Activated naive CD4-positive, alpha-beta T cell treated with anti-CD3 and anti-CD28 coated beads, Interleukin-2, amount 10 ng/mL, durations not matched to agents 7 days and 5 days (primary cell): Measurements from ENCODE around the gene RAB39B.
"Not testable (repeated sequence)": the region's sequence is repeated elsewhere in the genome, so short reads cannot be mapped to it uniquely, and the experiment has no call there.

Experiments
- CTCF ChIA-PET: fragments of 350-600 bp; sonication (Branson Sonifier 250); formaldehyde crosslinking; loops from one replicate; lab custom pipeline; 2021; ENCODE audit warnings: antibody characterized with exemption; lab: Charles Lee
- DNase-seq: peaks from one replicate; pipeline ENCODE4 v3.0.0-alpha.2; 2020
- H3K27ac Mint-ChIP-seq: one replicate; pipeline ENCODE4 v1.8.0; 2021; ENCODE audit warnings: mild to moderate bottlenecking, moderate library complexity, mixed read lengths
- H3K27me3 Mint-ChIP-seq: one replicate; pipeline ENCODE4 v1.8.0; 2021; ENCODE audit warnings: mild to moderate bottlenecking, mixed read lengths
- H3K36me3 Mint-ChIP-seq: one replicate; pipeline ENCODE4 v1.8.0; 2021; ENCODE audit warnings: mixed read lengths
- H3K4me1 Mint-ChIP-seq: one replicate; pipeline ENCODE4 v1.8.0; 2021; ENCODE audit warnings: mixed read lengths
- H3K4me3 Mint-ChIP-seq: one replicate; pipeline ENCODE4 v1.8.0; 2021; ENCODE audit warnings: mild to moderate bottlenecking, moderate library complexity, mixed read lengths
- H3K9me3 Mint-ChIP-seq: one replicate; pipeline ENCODE4 v1.8.0; 2021; ENCODE audit warnings: mixed read lengths

Gene RAB39B

DNA sequence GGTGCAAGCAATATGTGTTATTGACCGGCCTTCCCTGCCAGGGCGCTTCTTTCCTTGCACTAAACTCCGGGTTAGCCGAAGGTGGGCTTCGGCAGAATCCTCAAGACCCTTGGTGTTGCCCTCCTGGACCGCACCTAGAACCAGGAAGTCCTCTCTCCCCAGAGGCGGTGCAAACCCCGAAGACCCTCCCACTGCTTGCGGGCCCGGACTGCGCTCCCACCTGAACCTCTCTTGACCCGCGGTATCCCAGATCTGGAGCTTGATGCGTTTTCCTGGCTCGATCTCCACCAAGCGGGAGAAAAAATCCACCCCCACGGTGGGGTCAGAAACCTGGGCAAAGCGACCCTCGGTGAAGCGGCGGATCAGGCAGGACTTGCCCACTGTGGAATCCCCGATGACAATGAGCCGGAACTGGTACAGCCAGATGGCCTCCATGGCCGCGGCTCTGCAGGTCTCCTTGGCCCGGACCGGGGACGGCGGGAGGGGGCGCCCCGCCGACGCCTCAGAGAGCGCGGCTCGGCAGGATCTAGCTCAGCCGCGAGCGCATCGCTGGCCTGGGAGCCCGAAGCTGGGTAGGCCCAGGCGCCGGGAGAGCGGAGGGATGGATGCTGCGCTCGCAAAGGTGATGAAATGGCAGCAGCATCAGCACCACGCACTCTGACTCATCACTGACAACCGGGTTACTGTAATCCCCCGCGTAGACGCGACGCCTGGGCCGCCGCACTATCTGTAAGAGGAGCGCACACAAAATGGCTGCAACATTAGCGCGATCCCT is at the start of gene RAB39B:
TSS of gene RAB39B (minus strand) at position 638 of the 775 bp plus-strand sequence. CDS start at position 435, 203 bp downstream.
- H3K4me1 Mint-ChIP-seq, result peaks cover 31% of the 10 kb centered on the region
- DNase-seq, result peak; percentile 78
- peaks cover 8% of the 10 kb centered on the region for H3K36me3 Mint-ChIP-seq
- no peaks in the 10 kb centered on the region for H3K27me3 Mint-ChIP-seq
- H3K27ac Mint-ChIP-seq, result peak within 1 kb of the TSS; percentile 91
- CTCF ChIA-PET, result interaction anchor here (1.8 kb wide), 1 partner anchor 48 kb away, joined by 4 read pairs; the partner anchor contains the start of gene VBP1
- H3K4me3 Mint-ChIP-seq, result peak within 1 kb of the TSS; percentile 83
- H3K9me3 Mint-ChIP-seq, result no peaks in the 10 kb centered on the region

DNA sequence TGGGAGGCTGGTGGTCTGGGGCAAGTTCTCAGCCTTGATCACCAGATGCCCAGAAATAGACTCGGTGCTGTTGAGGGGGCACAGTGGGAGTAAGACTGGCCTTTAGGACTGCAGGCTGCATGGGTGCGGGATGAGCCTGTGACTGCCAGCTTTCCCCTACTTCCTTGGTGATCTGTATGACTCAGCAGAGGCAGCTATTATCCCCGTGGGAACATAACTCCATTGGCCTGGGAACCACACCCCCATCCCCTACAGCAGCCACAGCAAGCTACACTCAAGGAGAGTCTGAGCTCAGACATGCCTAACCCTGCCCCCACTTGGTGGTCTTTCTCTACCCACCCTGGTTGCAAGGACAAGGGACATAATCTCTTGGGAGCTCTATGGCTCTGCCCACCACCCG is 49.5 kb upstream of the RAB39B start:
- Mint-ChIP-seq H3K4me3 (no peak overlapping the region), H3K27me3 (no peaks in the 10 kb centered on the region)
- CTCF ChIA-PET, result no interaction called here

DNA sequence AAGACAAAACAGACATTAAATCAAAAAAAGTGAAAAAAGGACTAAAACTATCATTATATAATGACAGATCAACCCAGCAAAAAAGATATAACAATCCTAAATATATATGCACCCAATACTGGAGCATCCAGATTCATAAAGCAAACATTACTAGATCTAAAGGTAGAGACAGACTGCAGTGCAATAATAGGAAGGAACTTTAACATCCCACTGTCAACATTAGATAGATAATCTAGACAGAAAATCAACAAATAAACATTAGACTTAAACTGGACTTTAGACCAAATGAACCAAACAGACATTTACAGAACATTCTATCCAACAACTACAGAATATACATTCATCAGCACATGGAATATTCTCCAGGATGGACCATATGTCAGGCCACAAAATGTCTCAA is 29.5 kb upstream of the RAB39B start:
- no peaks in the 10 kb centered on the region for H3K4me1 Mint-ChIP-seq
- H3K9me3 Mint-ChIP-seq, result no peaks in the 10 kb centered on the region
- DNase-seq, result no peak
- no peaks in the 10 kb centered on the region for H3K36me3 Mint-ChIP-seq
- no peak overlapping the region for H3K27ac Mint-ChIP-seq
- no peak overlapping the region for H3K4me3 Mint-ChIP-seq
- no peaks in the 10 kb centered on the region for H3K27me3 Mint-ChIP-seq
- CTCF ChIA-PET, result no interaction called here

More for the DNA sequence above, 49.5 kb upstream of the RAB39B start:
- Mint-ChIP-seq H3K36me3 (no peaks in the 10 kb centered on the region), H3K9me3 (no peaks in the 10 kb centered on the region), H3K4me1 (peaks cover 3% of the 10 kb centered on the region), H3K27ac (no peak overlapping the region)
- DNase-seq, result no peak

DNA sequence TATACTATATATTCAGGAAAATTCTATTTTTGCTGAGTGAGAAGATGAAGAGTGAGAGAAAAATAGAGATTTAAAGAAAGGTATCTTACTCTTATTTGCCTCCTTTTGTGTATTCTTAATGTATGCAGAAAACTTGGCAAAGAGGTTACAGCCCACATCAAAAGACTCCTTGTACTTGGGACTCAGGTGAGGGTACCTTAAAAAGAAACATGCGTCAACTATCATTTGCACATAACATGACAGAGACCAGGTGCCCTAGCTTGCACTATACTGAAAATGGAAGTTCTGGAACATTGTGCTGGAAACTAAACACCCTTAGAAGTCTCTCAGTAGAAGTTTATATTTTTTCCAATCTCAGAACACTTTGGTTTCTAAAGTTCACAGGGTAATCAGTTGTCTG is 15.6 kb upstream of the RAB39B start:
- Mint-ChIP-seq H3K27me3 (no peaks in the 10 kb centered on the region), H3K4me1 (peaks cover 6% of the 10 kb centered on the region), H3K4me3 (no peak overlapping the region), H3K27ac (no peak overlapping the region), H3K36me3 (no peaks in the 10 kb centered on the region), H3K9me3 (no peaks in the 10 kb centered on the region)
- CTCF ChIA-PET, result no interaction called here
- no peak for DNase-seq

DNA sequence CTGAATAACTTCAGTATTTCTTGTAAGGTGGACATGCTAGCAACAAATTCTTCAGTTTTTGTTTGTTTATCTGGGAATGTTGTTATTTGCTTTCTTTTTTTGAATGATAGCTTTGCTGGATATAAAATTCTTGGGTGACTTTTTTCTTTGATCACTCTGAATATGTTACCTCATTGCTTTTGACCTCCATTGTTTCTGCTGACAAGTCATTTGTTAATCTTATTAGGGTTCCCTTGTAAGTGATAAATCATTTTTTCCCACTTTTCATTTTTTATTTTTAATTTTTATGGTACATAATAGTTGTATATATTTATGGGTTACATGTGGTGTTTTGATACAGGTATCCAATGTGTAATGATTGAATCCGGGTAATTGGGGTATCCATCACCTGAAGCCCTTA is 6.7 kb upstream of the RAB39B start:
- Mint-ChIP-seq H3K27me3 (no peaks in the 10 kb centered on the region), H3K27ac (no peak overlapping the region), H3K36me3 (no peaks in the 10 kb centered on the region), H3K9me3 (peaks cover 4% of the 10 kb centered on the region), H3K4me1 (no peaks in the 10 kb centered on the region), H3K4me3 (no peak overlapping the region)
- CTCF ChIA-PET, result no interaction called here
- no peak for DNase-seq

- H3K27me3 Mint-ChIP-seq, DNase-seq, H3K36me3 Mint-ChIP-seq, H3K27ac Mint-ChIP-seq, H3K9me3 Mint-ChIP-seq, CTCF ChIA-PET, H3K4me3 Mint-ChIP-seq: not testable (repeated sequence)
- H3K4me1 Mint-ChIP-seq, result peaks cover 13% of the 10 kb centered on the region
These were observed 3.7 kb upstream of the RAB39B start for GRCh38 chrX:155267995-155268394.

DNA sequence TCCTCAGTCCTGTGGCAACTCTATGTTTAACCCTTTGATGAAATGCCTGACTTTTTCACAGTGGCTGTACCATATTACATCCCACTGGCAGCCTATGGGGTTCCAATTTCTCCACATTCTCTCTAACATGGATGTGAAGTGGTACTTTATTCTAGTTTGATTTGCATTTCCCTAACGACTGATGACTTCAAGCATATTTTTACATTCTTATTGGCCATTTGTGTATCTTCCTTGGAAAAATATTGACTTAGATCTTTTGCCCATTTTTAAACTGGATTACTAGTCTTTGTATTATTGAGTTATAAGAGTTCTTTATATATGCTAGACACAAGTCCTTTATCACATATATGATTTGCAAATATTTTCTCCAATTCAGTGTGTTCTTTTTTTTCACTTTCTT is 2.1 kb upstream of the RAB39B start:
- no peaks in the 10 kb centered on the region for H3K27me3 Mint-ChIP-seq
- peaks cover 25% of the 10 kb centered on the region for H3K4me1 Mint-ChIP-seq
- H3K9me3 Mint-ChIP-seq, result peaks cover 1% of the 10 kb centered on the region
- H3K4me3 Mint-ChIP-seq, result no peak overlapping the region
- no peak overlapping the region for H3K27ac Mint-ChIP-seq
- no peak for DNase-seq
- H3K36me3 Mint-ChIP-seq, result no peaks in the 10 kb centered on the region
- CTCF ChIA-PET, result no interaction called here

GRCh38 chrX:155262970-155263754 is 1.1 kb downstream of the RAB39B start:
- H3K27me3 Mint-ChIP-seq, result no peaks in the 10 kb centered on the region
- H3K4me3 Mint-ChIP-seq, result peak overlapping the region; percentile 83
- peaks cover 8% of the 10 kb centered on the region for H3K36me3 Mint-ChIP-seq
- no peak for DNase-seq
- CTCF ChIA-PET, result interaction anchor here (1.8 kb wide), 1 partner anchor 47 kb away, joined by 4 read pairs; the partner anchor contains the start of gene VBP1
- H3K27ac Mint-ChIP-seq, result peak overlapping the region; percentile 91
- no peaks in the 10 kb centered on the region for H3K9me3 Mint-ChIP-seq
- peaks cover 31% of the 10 kb centered on the region for H3K4me1 Mint-ChIP-seq

DNA sequence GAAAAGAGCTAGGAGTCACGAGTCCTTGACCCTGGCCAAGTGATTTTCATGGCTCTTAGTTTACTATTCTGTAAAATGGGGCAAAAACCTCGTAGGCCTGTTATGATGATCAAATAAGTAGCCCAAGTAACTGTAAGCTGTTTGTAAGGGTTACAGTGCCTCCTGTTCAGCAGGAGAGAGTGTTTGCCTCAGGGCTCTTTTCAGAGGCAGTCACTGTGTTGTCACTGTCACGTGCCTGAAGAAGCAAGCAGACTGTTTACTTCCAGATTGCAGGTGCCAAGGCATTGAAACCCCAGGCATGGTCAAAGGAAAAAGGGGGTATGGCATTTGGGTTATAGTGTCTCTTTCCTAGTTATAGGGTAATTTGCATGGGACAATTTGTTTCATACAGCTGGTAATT is 4.5 kb downstream of the RAB39B start:
- H3K27ac Mint-ChIP-seq, result no peak overlapping the region
- CTCF ChIA-PET, result no interaction called here
- H3K4me3 Mint-ChIP-seq, result no peak overlapping the region
- no peaks in the 10 kb centered on the region for H3K27me3 Mint-ChIP-seq
- H3K36me3 Mint-ChIP-seq, result peaks cover 8% of the 10 kb centered on the region
- H3K4me1 Mint-ChIP-seq, result peaks cover 29% of the 10 kb centered on the region
- H3K9me3 Mint-ChIP-seq, result no peaks in the 10 kb centered on the region
- no peak for DNase-seq

GRCh38 chrX:155251391-155251790 is 12.9 kb downstream of the RAB39B start:
- Mint-ChIP-seq H3K4me3 (no peak overlapping the region), H3K27ac (no peak overlapping the region), H3K27me3 (no peaks in the 10 kb centered on the region), H3K4me1 (no peaks in the 10 kb centered on the region), H3K36me3 (no peaks in the 10 kb centered on the region), H3K9me3 (no peaks in the 10 kb centered on the region)
- CTCF ChIA-PET, result no interaction called here
- DNase-seq, result no peak

DNA sequence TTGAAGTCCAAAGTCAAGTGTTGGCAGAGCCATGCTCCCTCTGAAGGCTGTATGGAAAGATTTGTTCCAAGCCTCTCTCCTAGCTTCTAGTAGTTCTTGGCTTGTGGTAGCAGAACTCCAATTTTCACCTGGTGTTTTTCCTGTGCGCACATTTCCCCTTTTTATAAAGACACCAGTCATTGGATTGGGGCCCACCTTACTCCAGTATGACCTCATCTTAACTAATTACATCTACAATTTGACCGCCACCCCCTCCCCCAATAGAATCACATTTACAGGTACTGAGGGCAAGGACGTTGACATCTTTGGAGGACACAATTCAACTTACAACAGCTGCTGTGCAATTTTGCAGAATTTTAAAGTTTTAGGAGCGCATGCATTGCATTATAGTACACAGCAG is 16.8 kb downstream of the RAB39B start:
- no peak for DNase-seq
- Mint-ChIP-seq H3K27ac (no peak overlapping the region), H3K4me1 (no peaks in the 10 kb centered on the region), H3K36me3 (no peaks in the 10 kb centered on the region), H3K9me3 (no peaks in the 10 kb centered on the region), H3K27me3 (no peaks in the 10 kb centered on the region), H3K4me3 (no peak overlapping the region)
- CTCF ChIA-PET, result no interaction called here

- Mint-ChIP-seq H3K4me3 (no peak overlapping the region), H3K27ac (no peak overlapping the region), H3K36me3 (no peaks in the 10 kb centered on the region), H3K27me3 (no peaks in the 10 kb centered on the region), H3K9me3 (no peaks in the 10 kb centered on the region), H3K4me1 (no peaks in the 10 kb centered on the region)
- DNase-seq, result no peak
- CTCF ChIA-PET, result no interaction called here
These were observed 17.5 kb downstream of the RAB39B start for GRCh38 chrX:155246748-155247147.

- CTCF ChIA-PET, result no interaction called here
- no peaks in the 10 kb centered on the region for H3K27me3 Mint-ChIP-seq
- H3K4me1 Mint-ChIP-seq, result no peaks in the 10 kb centered on the region
- DNase-seq, result no peak
- H3K27ac Mint-ChIP-seq, result no peak overlapping the region
- no peak overlapping the region for H3K4me3 Mint-ChIP-seq
- H3K36me3 Mint-ChIP-seq, result peaks cover 16% of the 10 kb centered on the region
- no peaks in the 10 kb centered on the region for H3K9me3 Mint-ChIP-seq
These were observed 22.0 kb downstream of the RAB39B start for GRCh38 chrX:155242300-155242699.

GRCh38 chrX:155237719-155238118 is 26.6 kb downstream of the RAB39B start:
- CTCF ChIA-PET, result interaction anchor here (1.3 kb wide), 1 partner anchor 21 kb away, joined by 3 read pairs; no protein-coding TSS in a partner anchor
- Mint-ChIP-seq H3K4me1 (no peaks in the 10 kb centered on the region), H3K36me3 (peaks cover 41% of the 10 kb centered on the region), H3K27me3 (no peaks in the 10 kb centered on the region), H3K27ac (no peak overlapping the region), H3K9me3 (no peaks in the 10 kb centered on the region), H3K4me3 (no peak overlapping the region)
- DNase-seq, result no peak

GRCh38 chrX:155235891-155236290 is 28.4 kb downstream of the RAB39B start:
- Mint-ChIP-seq H3K4me1 (peaks cover 4% of the 10 kb centered on the region), H3K9me3 (no peaks in the 10 kb centered on the region), H3K27me3 (no peaks in the 10 kb centered on the region), H3K4me3 (no peak overlapping the region), H3K36me3 (peaks cover 48% of the 10 kb centered on the region), H3K27ac (no peak overlapping the region)
- CTCF ChIA-PET, result no interaction called here
- no peak for DNase-seq
